ENCODE results near the gene SOX2.

DNA sequence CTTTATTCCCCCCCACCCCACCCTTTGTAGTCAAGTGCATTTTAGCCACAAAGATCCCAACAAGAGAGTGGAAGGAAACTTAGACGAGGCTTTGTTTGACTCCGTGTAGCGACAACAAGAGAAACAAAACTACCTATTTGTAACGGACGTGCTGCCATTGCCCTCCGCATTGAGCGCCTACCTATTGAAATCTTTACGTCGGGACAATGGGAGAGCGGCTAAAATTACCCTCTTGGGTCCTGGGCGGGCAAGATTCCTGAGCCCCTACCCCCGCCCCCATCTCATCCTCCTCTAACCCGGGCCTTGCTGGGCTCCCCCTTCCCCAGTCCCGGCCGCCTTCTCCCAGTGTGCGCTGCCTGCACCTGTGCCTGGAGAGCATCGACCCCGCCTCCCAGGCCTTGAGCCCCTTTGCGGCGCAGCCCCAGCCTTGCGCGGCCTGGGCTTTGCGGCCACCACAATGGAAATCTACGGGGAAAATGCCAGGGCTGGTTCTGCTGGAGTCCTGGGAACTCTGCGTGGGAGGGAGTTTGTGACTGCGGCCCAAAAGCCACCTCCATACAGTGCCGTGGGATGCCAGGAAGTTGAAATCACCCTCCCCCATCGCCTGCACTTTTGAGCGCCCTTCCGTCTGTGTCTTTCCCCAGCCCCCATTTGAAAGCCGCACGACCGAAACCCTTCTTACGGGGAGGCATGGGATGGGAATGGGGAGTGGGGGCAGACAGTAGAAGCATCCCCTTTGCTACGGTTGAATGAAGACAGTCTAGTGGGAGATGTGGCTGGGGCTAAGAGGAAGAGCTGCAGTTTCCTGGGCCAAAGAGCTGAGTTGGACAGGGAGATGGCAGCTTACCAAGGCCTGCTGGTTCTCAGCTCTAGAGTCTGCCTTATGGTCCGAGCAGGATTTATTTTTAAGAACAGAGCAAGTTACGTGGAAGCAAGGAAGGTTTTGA lies 1.1 kb upstream of the SOX2 start:
- TF ChIP-seq, protein P1, sequence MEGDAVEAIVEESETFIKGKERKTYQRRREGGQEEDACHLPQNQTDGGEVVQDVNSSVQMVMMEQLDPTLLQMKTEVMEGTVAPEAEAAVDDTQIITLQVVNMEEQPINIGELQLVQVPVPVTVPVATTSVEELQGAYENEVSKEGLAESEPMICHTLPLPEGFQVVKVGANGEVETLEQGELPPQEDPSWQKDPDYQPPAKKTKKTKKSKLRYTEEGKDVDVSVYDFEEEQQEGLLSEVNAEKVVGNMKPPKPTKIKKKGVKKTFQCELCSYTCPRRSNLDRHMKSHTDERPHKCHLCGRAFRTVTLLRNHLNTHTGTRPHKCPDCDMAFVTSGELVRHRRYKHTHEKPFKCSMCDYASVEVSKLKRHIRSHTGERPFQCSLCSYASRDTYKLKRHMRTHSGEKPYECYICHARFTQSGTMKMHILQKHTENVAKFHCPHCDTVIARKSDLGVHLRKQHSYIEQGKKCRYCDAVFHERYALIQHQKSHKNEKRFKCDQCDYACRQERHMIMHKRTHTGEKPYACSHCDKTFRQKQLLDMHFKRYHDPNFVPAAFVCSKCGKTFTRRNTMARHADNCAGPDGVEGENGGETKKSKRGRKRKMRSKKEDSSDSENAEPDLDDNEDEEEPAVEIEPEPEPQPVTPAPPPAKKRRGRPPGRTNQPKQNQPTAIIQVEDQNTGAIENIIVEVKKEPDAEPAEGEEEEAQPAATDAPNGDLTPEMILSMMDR (IDR thresholded peaks at IDR 0.05; ENCODE audit: low read depth, low read length), result no peak
- TF ChIP-seq EZH2phosphoT487 (IDR thresholded peaks at IDR 0.05; ENCODE audit: low read depth), result no peak

Measured in OCI-LY3 (cell line).